ENCODE measurements around the gene MRPL14.

DNA sequence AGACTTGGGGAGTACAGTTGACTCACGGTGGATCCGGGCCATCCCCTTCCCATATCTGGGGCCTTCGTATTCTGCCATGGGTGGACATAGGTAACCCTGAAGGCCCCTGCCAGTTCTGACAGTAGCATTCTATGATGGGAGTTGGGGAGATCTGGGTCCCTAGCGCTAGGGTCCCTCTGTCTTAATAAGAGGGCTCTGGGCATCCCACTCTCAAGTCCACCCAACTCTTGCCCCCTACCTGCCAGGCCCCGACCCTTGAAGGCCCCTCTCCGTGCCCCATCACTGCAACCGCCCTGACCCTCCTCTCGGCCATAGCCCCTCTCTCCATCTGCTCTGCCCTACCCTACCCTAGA is 24.8 kb upstream of the MRPL14 start:
- TF ChIP-seq, protein P1, sequence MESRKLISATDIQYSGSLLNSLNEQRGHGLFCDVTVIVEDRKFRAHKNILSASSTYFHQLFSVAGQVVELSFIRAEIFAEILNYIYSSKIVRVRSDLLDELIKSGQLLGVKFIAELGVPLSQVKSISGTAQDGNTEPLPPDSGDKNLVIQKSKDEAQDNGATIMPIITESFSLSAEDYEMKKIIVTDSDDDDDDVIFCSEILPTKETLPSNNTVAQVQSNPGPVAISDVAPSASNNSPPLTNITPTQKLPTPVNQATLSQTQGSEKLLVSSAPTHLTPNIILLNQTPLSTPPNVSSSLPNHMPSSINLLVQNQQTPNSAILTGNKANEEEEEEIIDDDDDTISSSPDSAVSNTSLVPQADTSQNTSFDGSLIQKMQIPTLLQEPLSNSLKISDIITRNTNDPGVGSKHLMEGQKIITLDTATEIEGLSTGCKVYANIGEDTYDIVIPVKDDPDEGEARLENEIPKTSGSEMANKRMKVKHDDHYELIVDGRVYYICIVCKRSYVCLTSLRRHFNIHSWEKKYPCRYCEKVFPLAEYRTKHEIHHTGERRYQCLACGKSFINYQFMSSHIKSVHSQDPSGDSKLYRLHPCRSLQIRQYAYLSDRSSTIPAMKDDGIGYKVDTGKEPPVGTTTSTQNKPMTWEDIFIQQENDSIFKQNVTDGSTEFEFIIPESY (IDR thresholded peaks at IDR 0.05), result no peak
- TF ChIP-seq, protein P2, sequence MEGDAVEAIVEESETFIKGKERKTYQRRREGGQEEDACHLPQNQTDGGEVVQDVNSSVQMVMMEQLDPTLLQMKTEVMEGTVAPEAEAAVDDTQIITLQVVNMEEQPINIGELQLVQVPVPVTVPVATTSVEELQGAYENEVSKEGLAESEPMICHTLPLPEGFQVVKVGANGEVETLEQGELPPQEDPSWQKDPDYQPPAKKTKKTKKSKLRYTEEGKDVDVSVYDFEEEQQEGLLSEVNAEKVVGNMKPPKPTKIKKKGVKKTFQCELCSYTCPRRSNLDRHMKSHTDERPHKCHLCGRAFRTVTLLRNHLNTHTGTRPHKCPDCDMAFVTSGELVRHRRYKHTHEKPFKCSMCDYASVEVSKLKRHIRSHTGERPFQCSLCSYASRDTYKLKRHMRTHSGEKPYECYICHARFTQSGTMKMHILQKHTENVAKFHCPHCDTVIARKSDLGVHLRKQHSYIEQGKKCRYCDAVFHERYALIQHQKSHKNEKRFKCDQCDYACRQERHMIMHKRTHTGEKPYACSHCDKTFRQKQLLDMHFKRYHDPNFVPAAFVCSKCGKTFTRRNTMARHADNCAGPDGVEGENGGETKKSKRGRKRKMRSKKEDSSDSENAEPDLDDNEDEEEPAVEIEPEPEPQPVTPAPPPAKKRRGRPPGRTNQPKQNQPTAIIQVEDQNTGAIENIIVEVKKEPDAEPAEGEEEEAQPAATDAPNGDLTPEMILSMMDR (IDR thresholded peaks at IDR 0.05; ENCODE audit: low read depth, low read length, missing input control), result no peak
- TF ChIP-seq, protein P3, sequence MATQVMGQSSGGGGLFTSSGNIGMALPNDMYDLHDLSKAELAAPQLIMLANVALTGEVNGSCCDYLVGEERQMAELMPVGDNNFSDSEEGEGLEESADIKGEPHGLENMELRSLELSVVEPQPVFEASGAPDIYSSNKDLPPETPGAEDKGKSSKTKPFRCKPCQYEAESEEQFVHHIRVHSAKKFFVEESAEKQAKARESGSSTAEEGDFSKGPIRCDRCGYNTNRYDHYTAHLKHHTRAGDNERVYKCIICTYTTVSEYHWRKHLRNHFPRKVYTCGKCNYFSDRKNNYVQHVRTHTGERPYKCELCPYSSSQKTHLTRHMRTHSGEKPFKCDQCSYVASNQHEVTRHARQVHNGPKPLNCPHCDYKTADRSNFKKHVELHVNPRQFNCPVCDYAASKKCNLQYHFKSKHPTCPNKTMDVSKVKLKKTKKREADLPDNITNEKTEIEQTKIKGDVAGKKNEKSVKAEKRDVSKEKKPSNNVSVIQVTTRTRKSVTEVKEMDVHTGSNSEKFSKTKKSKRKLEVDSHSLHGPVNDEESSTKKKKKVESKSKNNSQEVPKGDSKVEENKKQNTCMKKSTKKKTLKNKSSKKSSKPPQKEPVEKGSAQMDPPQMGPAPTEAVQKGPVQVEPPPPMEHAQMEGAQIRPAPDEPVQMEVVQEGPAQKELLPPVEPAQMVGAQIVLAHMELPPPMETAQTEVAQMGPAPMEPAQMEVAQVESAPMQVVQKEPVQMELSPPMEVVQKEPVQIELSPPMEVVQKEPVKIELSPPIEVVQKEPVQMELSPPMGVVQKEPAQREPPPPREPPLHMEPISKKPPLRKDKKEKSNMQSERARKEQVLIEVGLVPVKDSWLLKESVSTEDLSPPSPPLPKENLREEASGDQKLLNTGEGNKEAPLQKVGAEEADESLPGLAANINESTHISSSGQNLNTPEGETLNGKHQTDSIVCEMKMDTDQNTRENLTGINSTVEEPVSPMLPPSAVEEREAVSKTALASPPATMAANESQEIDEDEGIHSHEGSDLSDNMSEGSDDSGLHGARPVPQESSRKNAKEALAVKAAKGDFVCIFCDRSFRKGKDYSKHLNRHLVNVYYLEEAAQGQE (IDR thresholded peaks at IDR 0.05), result no peak
- no peak for TF ChIP-seq TAF1 (conservative IDR thresholded peaks at IDR 0.05)
- TF ChIP-seq, protein P4, sequence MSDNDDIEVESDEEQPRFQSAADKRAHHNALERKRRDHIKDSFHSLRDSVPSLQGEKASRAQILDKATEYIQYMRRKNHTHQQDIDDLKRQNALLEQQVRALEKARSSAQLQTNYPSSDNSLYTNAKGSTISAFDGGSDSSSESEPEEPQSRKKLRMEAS (IDR thresholded peaks at IDR 0.05), result no peak
- TF ChIP-seq RAD21 (IDR thresholded peaks at IDR 0.05), result no peak
- no peak for TF ChIP-seq SP1 (IDR thresholded peaks at IDR 0.05)
- TF ChIP-seq GABPA (IDR thresholded peaks at IDR 0.05 in 1 of 2, conservative IDR thresholded peaks at IDR 0.05 in 1 of 2), result no peak

Measured in liver (tissue), 3 donors.